D721Med (cell line): ENCODE results near the gene RTN4RL1.
"Not testable (repeated sequence)": the region's sequence is repeated elsewhere in the genome, so short reads cannot be mapped to it uniquely, and the experiment has no call there.

Experiments
- DNase-seq: peaks from one replicate; pipeline ENCODE4 v3.0.0; 2011; ENCODE audit warnings: low spot score; ENCODE audit not compliant: insufficient read length
- FAIRE-seq: peaks from 2 replicates; lab custom pipeline; 2011; peaks lifted over from hg19 to GRCh38; lab: Jason Lieb, UNC
- CTCF ChIP-seq: IDR thresholded peaks from 2 replicates; pipeline ENCODE4 v1.5.1; 2012; ENCODE audit warnings: mild to moderate bottlenecking, control low read depth; ENCODE audit not compliant: insufficient read depth; ENCODE audit errors: missing control alignments

Gene RTN4RL1

GRCh38 chr17:1899403-1900000 lies 125.6 kb downstream of the RTN4RL1 start:
- no peak for FAIRE-seq
- DNase-seq: no peak
- no peak for TF ChIP-seq CTCF

GRCh38 chr17:1898872-1899271 lies 126.3 kb downstream of the RTN4RL1 start:
- no peak for TF ChIP-seq CTCF
- FAIRE-seq: no peak
- DNase-seq: no peak

- FAIRE-seq (no peak), DNase-seq (no peak)
- TF ChIP-seq CTCF: no peak
These were observed 126.8 kb downstream of the RTN4RL1 start for GRCh38 chr17:1898332-1898731.

GRCh38 chr17:1897105-1897656 lies 128.0 kb downstream of the RTN4RL1 start:
- TF ChIP-seq CTCF: no peak
- no peak for FAIRE-seq

GRCh38 chr17:1896243-1897104 lies 128.7 kb downstream of the RTN4RL1 start:
- FAIRE-seq (no peak), DNase-seq (no peak)
- no peak for TF ChIP-seq CTCF

More at GRCh38 chr17:1897105-1897656, 128.0 kb downstream of the RTN4RL1 start:
- no peak for DNase-seq

- not testable (repeated sequence) for FAIRE-seq, DNase-seq
These were observed 129.7 kb downstream of the RTN4RL1 start for GRCh38 chr17:1895479-1895878.

GRCh38 chr17:1894753-1895339 lies 130.3 kb downstream of the RTN4RL1 start:
- DNase-seq (no peak), FAIRE-seq (no peak)
- no peak for TF ChIP-seq CTCF
